HG03039 (cell line): Measurements from ENCODE around the gene ANKRD35.

Source experiments
- ATAC-seq: cut with Tn5 transposase; IDR thresholded peaks from one replicate; pipeline ENCODE4 v1.9.1; 2021; ENCODE audit warnings: mild to moderate bottlenecking, moderate library complexity; ENCODE audit not compliant: unreplicated experiment

Gene ANKRD35

DNA sequence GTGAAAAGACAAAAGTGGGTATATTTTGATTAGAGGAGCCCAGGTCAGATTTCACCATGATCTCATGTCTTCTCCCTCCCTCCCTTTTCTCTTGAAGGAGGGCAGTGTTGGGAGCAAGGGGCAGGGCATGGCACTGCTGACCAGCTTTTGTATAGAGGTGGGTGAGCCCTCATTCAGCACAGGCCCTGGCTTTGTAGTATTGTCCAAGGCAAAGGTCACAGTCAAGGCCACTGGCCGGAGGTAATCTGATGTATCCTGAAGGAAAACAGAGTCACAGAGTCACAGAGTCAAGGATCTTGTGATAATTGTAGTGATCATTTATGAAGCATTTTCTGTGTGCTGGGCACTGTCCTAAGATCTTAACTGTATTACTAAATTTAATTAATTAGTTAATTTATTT, 12.3 kb upstream of the ANKRD35 start:
- no peak for ATAC-seq

DNA sequence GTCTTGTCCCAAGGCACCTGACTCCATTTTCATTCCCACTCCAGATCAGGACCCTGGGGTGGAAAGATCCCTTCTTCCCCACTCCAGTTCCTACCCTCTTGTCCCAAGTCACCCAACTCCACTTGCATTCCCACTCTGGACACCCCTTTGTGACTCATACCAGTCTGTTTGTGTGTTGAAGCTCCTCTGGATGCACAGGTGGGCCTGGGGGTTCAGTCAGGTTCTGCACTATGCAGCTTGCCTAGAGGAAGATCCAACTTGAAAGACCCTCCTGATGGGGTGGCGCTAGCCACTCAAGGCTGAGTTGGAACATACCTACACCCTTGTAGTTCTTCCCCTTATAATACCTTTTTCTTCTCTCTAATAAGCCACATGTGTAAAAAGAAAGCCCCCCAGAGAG, 9.8 kb upstream of the ANKRD35 start:
- ATAC-seq, result no peak

DNA sequence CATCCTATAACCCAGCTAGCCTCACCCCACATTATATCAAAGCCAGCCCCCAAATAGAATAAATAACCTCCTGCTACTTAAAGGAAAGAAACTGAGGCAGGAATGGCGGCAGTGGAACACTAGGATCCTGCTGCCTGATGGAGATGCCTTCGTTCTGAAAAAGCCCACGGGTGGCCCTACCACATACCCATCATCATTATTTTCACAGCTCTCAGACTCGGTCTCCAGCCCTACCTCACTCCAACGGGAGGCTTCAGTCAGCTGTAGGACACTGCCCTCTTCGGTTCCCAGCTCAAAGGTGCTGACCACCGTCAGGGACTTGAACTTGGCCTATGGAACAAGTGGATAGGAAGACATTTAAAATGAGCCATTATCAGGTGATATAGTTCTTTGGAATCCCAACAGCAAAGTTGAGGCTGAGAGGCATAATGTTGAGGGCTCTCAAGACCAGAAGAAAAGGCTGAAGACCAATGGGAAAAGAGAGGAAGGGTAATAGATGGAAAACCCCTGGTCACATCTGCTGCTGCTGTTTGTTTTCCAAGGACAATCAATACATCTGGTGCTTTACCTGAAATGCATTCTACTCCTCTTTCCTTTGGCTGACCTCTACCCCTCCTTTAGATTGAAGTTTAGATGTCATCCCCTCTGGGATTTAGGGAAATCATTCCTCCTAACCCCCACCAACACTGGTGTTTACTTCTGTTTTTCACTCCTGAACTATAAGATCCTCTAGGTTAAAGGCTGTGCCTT, 7.8 kb upstream of the ANKRD35 start:
- ATAC-seq, result no peak

DNA sequence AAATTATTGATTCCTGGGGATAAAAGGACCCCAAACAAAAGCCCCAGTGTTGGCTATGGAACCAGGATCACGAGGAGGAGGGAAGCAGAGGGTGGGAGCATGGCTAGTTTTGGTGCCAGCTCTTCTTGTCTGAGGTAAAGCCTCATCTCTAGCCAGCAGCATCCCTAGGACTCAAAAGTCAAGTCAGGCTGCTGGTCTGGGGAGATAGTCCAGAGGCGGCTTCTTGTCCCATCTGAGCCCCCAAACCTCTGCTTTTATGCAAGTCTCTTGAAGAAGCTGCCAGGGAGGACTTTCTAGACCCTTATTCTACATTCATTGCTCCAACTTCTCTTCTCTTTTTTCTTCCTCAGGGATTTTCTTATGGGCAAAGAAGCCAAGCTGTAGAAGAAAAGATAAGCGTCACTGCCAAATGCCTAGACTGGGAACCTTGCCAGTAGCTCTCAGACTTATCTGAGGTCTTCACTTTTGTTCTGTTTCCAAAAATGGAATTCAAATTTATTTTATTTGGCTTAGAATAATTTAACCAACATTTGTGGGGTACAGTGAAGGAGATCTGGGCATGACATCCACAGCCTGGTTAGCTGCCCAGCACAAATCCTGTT, 6.9 kb upstream of the ANKRD35 start:
- ATAC-seq, result no peak

DNA sequence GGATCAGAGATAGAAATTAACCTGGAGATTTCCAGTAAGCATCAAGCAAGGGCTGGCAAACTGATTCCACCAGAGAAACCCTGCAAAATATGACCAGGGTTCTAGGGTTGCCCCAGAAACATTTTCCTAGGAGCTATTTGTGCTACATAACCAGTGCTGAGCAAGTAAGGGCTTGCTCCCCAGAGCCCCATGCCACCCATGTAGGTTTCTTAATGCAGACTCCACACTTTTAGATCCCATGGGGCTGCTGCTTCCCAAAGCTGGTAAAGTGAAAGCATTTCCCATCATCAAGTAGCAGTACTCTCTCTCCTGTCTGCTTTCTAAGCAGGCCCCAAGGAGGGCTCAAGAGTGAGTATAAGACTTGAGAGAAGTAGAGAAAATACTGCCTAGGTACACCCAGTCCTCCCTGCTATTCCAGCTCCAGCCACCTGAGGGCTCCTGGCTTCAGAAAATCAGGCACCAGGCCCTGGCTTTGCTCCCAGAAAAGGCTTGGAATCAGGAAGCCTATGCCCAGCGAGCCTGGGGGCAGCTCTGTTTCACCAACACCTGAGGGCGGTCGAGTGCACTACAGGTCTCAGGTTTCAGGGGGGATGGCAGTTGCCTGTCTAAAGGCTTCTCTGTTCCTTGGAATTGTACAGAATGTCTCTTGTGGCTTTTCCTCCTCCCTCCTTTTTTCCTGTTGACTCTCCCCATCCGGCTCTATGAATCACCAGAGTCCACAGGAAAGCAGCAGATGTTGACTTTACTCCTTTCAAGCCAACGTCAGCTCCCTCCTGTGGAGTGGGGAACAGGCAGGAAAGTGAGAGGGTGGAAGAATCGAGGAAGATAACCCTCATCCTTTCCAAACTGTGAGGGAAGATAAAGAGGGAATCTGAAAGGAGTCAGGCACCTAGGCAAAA, 6.2 kb upstream of the ANKRD35 start:
- ATAC-seq, result no peak

DNA sequence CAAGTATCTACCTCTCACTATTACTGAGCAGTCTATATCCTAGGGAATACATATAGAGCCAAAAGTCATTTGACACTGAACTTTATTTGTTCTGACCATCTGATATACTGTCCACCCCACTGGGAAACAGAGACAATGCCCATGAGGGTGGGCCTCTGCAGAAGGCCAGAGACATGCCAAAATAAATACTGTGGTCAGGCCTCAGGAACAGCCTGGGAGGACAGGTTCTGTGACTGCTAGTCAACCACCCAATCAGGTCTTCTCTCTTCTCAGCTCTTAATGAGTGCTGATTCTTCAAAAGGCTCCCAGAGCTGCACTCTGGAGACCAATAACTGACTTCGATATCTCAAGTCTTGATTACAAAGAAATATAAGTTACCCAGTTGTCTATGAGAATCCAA, 5.5 kb upstream of the ANKRD35 start:
- no peak for ATAC-seq

DNA sequence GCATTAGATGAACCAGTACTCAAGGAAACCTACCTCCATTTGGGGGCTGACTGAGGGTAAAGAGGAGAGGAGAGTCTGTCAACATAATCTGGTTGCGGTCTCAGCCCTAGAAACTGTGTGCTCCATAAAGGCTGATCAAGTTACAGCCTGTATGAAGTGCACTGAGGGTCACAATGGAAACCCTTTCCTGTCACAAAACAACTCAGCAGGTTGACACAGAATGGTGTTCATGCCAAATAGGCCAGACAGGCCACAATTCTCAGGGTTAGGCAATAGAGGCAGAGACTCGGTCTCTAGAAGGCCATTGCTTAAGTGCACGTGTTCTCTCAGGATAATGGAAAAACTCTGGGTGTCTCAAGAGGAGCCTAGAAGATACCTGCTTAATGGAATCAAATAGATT, 4.1 kb upstream of the ANKRD35 start:
- no peak for ATAC-seq

DNA sequence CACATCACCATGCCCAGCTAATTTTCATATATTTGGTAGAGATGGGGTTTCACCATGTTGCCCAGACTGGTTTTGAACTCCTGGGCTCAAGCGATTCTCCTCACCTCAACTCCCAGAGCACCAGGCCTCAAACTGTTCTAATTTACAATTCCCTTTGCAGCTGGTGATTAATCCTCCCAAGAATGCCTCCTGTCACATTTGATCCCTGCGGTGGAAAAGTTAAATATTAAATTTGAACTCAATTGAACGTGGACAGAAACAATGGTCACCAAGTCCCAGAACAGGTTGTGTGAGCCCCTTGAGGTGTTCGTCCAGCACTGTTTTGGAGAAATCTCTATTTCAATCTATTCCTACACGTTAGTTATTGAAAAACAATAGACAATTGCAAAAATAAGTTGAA, 2.0 kb upstream of the ANKRD35 start:
- ATAC-seq, result no peak

DNA sequence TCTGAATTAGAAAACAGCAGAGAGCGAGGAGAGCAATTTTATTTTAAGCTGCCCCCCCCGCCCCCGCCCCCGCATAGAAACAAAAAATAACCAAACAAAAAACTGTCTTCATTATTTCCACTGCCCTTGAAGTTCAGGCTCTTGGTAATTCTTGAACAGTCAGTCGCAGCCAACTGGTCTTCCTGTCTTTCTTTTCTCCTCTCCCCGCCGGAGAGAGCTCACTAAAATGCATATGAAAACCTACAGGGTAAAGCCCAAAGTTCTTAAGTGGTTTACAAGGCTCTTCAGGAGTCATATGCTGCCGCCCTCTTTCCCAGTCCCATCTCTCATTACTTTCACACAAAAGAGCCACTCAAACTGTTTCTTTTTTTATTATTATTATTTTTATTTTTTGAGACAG, 1.1 kb upstream of the ANKRD35 start:
- ATAC-seq, result no peak

DNA sequence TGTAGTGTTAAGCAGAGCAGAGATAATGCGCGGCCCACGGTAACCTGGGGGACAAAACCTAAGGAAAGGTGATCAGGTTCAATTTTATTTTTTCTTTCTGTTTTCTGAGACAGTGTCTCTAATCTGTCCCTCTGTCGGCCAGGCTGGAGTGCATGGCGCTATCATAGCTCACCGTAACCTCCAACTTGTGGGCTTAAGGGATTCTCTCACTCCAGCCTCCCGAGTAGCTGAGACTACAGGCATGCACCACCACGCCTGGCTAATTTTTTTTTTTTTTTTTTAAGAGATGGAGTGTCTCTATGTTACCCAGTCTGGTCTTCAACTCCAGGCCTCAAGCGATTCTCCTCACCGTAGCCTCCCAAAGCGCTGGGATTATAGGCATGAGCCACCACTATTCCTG, 724 bp upstream of the ANKRD35 start:
- no peak for ATAC-seq

DNA sequence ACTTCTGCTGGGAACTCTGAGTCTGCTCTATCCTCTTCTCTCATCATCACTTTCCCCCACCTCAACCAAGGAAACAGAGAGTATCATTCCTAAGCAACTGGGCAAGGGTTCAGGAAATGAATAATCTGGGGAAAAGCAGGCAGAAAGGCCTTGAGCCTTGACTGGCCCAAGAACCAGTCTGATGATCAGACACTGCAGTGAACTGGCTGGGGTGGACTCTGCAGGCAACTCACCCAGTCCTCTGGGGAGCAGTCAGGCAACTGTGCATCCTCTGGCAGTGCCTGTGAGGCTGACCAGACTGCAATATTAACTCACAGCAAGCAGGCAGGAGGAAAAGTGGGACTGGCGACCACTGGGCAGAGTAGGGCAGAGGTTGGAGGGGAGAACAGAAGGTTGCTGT, 991 bp downstream of the ANKRD35 start:
- no peak for ATAC-seq

DNA sequence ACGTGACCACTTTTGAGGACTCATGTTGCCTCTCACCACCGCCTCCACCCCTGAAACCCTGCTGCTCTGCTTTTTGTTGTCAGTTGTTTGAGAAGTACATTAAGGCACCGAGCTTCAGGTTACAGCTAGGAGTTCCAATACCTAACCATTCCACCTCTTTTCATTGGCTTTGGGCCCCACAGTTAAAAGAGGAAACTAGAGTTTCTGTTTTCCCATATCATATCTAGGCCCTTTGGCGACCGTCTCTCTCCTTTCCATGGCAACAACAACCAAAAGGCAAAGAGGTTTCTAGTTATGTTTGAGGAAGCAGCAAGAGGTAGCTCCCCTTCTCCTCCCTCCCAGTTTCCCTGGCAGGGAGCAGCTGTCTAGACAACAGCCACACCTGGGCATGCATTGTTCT, 5.9 kb downstream of the ANKRD35 start:
- no peak for ATAC-seq

DNA sequence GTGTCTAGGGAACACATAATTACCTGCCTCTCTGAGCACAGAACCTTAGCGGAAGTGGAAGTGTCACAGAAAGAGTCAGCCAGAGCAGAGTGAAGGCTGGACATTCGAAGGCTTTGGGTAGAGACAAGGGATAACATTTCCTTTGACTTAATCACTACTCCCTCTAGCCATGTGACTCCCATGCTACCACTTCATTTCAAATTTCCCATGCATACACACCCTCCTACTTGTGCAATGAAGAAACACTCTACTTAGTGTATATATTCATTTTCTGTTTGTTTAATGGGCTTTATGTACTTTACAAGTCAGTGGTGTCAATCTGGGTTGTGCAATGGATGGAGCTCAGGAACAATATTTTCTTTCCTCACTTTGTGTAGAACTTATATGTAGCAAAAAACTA, 6.9 kb downstream of the ANKRD35 start:
- ATAC-seq, result no peak

DNA sequence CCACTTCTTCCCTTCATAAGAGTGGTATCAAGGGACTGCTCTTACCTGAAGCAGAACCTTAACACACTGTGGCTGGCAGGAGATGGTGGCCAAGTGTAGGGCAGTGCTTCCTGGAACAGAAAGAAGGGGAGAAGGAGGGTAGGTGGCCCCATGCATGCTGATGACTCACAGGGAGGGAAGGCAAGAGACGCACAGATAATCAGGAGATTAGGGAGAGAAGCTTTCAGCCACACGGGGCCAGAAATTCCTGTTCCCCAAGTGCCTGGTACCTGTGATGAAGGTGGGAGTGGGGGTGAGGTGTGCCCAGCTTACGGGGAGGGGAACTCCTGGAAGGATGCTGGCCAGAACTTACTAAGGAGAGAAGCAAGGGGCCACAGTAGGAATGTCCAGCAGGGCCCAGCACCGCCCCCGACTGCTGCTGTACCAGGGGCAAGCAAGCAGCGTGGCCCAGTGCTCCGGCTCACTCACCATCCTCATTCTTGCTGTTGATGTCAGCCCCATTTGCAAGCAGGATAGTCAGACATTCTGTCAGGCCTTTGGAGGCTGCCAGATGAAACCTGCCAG, 7.7 kb downstream of the ANKRD35 start:
- no peak for ATAC-seq

DNA sequence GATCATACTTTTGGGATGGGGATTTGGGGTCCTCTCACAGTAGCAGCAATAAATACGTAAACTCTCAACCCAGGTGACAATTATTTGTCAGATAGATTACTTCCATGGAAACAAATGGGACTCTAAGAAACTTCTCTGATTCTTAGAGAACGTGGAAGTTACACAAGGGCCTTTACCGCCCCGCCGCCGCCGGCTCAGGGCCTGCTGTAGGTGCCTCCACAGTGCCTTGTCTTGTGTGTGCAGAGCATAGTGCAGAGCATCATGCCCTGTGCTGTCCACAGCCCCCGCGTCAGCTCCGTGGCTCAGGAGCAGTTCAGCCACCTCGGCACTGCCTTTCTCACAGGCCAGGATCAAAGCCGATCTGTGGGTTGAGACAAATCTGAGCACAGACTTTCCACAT, 11.0 kb downstream of the ANKRD35 start:
- ATAC-seq, result no peak

DNA sequence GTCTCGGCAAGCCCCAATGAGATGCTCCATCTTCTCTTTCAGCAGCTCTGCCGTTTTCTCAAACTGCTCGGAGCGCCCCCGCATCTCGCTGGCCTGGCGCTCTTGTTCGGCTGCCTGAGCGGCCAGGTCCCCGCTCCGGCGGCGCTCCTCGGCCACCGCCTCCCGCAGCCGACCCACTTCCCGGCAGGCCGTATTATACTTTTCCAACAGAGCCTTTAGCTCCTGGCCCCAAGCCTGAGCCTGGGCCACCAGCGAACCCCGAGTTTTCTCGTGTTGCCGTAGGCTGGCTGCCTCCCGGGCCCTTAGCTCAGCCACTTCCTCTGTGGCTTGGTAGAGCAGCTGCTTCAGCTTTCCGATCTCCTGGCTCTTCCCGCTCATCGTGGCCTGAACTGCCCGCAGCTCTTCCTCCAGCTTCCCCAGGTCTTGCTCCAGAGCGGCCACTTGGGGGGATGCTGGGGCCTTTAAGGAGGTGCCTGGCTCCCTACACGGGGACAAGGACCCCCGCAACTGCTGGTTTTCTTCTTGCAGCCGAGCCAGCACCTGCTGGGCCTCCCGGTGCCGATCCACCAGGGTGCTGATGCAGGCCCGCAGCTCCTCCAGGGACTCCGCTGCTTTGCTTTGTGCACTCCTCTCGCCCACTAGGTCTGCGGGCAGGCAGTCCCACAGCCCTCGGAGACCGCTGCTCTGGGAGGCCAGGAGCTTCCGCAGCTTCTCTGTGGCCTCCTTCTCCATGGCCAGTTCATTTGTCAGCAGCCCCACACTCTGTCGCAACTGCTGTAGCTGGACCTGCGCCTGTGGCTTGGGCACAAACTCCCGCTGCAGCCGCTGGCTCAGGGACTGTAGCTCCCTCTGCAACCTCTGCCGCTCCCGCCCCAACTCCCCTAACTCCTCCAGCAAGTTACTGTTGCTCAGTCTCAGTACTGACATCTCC, 13.4 kb downstream of the ANKRD35 start:
- no peak for ATAC-seq

DNA sequence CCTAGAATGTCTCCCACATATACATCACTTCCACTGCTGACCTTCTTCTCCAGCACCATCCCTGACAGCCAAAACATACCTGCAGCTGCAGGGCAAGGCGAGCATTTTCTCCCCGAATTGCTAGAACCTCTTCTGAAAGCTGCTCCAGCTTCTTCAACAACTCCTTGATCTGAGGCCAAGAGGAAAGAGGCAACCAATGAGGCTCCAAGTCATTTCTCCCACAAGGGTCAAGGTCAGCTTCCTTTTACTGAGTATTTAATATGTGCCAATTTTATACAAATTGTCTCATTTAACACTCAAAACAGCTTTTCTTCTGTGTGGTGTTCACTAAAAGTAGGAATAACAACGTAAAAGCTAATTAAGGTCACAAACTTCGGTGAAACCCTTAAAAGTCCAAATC, 17.4 kb downstream of the ANKRD35 start:
- no peak for ATAC-seq

DNA sequence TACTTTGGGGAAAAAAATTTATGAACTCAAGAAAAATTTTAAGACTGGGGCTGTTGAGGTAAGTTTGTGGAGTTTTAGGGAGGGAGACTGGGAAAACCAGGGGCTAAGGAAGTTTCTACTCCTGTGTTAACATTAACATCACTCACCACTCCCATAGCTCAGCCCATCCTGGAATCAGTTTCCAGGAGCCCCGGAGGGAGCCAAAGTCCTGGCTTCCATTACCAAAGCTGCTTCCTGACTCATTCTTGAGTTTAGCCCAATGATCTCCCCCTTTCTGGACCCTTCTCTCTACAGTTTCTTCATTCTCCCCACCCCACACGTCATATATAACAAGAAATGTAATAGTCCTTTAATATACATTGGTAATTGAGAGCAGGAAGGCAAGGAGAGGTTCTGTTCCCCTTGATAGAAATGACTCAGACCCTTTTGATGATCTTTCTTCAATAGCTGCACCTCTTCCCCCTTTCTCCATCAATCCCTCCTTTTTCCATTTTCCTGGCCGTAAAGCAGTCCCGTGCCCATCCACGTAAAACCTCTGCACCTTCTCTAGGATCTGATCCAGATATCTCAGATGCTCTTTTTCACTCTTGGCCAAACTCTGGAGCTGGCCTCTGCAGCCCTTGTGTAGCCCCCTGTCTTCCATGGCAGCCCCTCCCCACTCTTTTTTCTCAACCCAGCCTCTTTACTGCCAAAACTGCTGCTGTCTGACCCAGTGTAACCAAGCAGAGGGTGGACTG, 22.2 kb downstream of the ANKRD35 start:
- ATAC-seq, result no peak

DNA sequence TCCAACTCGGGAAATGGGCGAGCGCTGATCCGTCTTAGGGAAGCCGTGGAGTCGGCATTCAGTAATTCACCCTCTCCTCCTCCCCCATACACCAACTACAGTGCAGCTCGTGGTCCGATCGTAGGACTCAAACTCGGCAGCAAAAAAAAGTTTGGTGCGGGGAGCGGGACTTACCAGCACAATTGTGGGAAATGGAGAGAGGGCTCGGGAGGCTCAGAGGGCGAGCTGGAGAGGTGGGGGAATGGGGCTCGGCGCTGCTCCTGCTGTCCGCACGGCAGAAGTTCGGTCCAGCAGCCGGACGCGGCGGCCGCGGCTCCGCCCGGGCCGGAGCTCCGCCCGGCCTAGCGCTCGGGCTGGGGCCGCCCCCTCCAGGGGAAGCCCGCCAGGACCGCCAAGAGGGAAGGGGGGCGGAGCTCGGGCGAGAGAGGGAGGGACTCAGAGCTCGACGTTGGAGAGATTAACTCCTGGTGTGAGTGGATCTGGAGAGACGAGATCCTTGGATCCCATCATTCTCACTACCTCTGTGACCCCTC, 26.1 kb downstream of the ANKRD35 start:
- ATAC-seq, result peak; percentile 65
